ENCODE results near the gene IFTAP. TPM values are rescaled to one million over a fixed set of nuclear protein-coding genes. Genes with fewer than 3 reads are reported as not detected.

The IFTAP gene
- total and polyA plus RNA-seq, 2 donors (not counting 3 experiments of a cell fraction or from before 2014, with no cell fraction given) = 15.8 to 19.6 TPM

GRCh38 chr11:36702330-36703054, 108.2 kb downstream of the IFTAP start:
- Histone ChIP-seq H3K36me3 (ENCODE audit: control insufficient read depth in 2 of 2, extremely low read depth in 1 of 2, insufficient read depth in 2 of 2, low read length in 2 of 2) (no peaks in the 10 kb centered on the region), H4K20me1 (replicated peaks; ENCODE audit: control insufficient read depth, extremely low read depth, insufficient read depth, low read length) (no peaks in the 10 kb centered on the region), H3K9me3 (replicated peaks; ENCODE audit: control insufficient read depth, insufficient read depth, low read length) (no peaks in the 10 kb centered on the region), H2AFZ (ENCODE audit: low read depth, low read length) (no peak overlapping the region), H3K79me2 (ENCODE audit: control insufficient read depth, insufficient read depth, low read length) (no peaks in the 10 kb centered on the region), H3K27ac (ENCODE audit: insufficient read depth, low read depth, low read length) (no peak overlapping the region), H3K9ac (replicated peaks; ENCODE audit: extremely low read depth, insufficient read depth, low read length) (no peak overlapping the region), H3K27me3 (ENCODE audit: control insufficient read depth in 2 of 2, insufficient read depth in 2 of 2, low read length in 2 of 2) (peaks cover 1 to 9% of the 10 kb centered on the region in 2 experiments), H3K4me3 (replicated peaks in 1 of 3; ENCODE audit: insufficient read depth in 1 of 3, low read depth in 1 of 3, low read length in 3 of 3) (no peak overlapping the region), H3K4me2 (ENCODE audit: insufficient read depth, low read length) (no peak overlapping the region), H3K4me1 (ENCODE audit: control insufficient read depth, extremely low read depth, insufficient read depth, low read length) (no peaks in the 10 kb centered on the region), H3K9me1 (replicated peaks; ENCODE audit: control insufficient read depth, extremely low read depth, insufficient read depth, low read length) (no peaks in the 10 kb centered on the region)
- intact Hi-C loops (cut with micrococcal nuclease) (loop anchor here (1.0 kb wide), 1 partner anchor 45 kb away; no protein-coding TSS in a partner anchor), dilution Hi-C loops (cut with MboI; ENCODE audit: extremely low pct_ligation_motif_present, low sequenced_read_pairs) (no loop called here)
- POLR2A ChIA-PET = no interaction called here
- DNase-seq (ENCODE audit: low read depth, low spot score) (peak; percentile 62), FAIRE-seq (peak; percentile 75)
- TF ChIP-seq JUN (IDR thresholded peaks at IDR 0.05; ENCODE audit: borderline replicate concordance, insufficient read depth, insufficient read length, low read depth) (no peak), POLR2A (IDR thresholded peaks at IDR 0.05; ENCODE audit: low read depth, low read length) (no peak), MAX (IDR thresholded peaks at IDR 0.05; ENCODE audit: insufficient read depth, insufficient read length) (no peak), CTCF (IDR thresholded peaks at IDR 0.05; ENCODE audit: extremely low read depth in 1 of 2, insufficient read depth in 1 of 2, low read depth in 1 of 2, low read length in 2 of 2) (peak; percentile 58 to 63)
- CTCF ChIA-PET = interaction anchor here (0.7 to 5.9 kb wide), 17 partner anchors 9 to 138 kb away, joined by 3 to 164 read pairs (median 5); no protein-coding TSS in a partner anchor
- BruUV-seq (replicated peaks) = no TSS peak

- dilution Hi-C loops (cut with MboI; ENCODE audit: extremely low pct_ligation_motif_present, low sequenced_read_pairs) = no loop called here
- no TSS peak for BruUV-seq (replicated peaks)
- no peaks in the 10 kb centered on the region for H3K4me1 ChIP-seq (ENCODE audit: control insufficient read depth, extremely low read depth, insufficient read depth, low read length)
- TF ChIP-seq FOS (IDR thresholded peaks at IDR 0.05; ENCODE audit: borderline replicate concordance, insufficient read depth, low read length) = no peak
- TF ChIP-seq CTCF (IDR thresholded peaks at IDR 0.05; ENCODE audit: extremely low read depth in 1 of 2, insufficient read depth in 1 of 2, low read depth in 1 of 2, low read length in 2 of 2) = no peak
- TF ChIP-seq MYC (IDR thresholded peaks at IDR 0.05; ENCODE audit: low read depth, low read length) = no peak
- no peak for TF ChIP-seq EZH2 (IDR thresholded peaks at IDR 0.05; ENCODE audit: borderline replicate concordance, low read depth, low read length, severe bottlenecking)
- TF ChIP-seq GATA2 (IDR thresholded peaks at IDR 0.05; ENCODE audit: insufficient read depth, insufficient read length, low read depth, low read length) = no peak
- no peak for TF ChIP-seq MAX (IDR thresholded peaks at IDR 0.05; ENCODE audit: insufficient read depth, insufficient read length)
- no peak for TF ChIP-seq POLR2AphosphoS5 (IDR thresholded peaks at IDR 0.05; ENCODE audit: insufficient read depth, low read depth, low read length)
- TF ChIP-seq JUN (IDR thresholded peaks at IDR 0.05; ENCODE audit: borderline replicate concordance, insufficient read depth, insufficient read length, low read depth) = no peak
- TF ChIP-seq POLR2A (IDR thresholded peaks at IDR 0.05; ENCODE audit: low read depth, low read length) = no peak
- H3K27ac ChIP-seq (ENCODE audit: insufficient read depth, low read depth, low read length) = no peak overlapping the region
- peaks cover 1 to 9% of the 10 kb centered on the region in 2 experiments for H3K27me3 ChIP-seq (ENCODE audit: control insufficient read depth in 2 of 2, insufficient read depth in 2 of 2, low read length in 2 of 2)
- H3K4me2 ChIP-seq (ENCODE audit: insufficient read depth, low read length) = no peak overlapping the region
- ChIA-PET CTCF (interaction anchor here (0.8 to 5.9 kb wide), 15 partner anchors 8 to 138 kb away, joined by 3 to 164 read pairs (median 5); no protein-coding TSS in a partner anchor), POLR2A (no interaction called here)
- H3K9me3 ChIP-seq (replicated peaks; ENCODE audit: control insufficient read depth, insufficient read depth, low read length) = no peaks in the 10 kb centered on the region
- no peaks in the 10 kb centered on the region for H3K36me3 ChIP-seq (ENCODE audit: control insufficient read depth in 2 of 2, extremely low read depth in 1 of 2, insufficient read depth in 2 of 2, low read length in 2 of 2)
- no peaks in the 10 kb centered on the region for H4K20me1 ChIP-seq (replicated peaks; ENCODE audit: control insufficient read depth, extremely low read depth, insufficient read depth, low read length)
- H3K79me2 ChIP-seq (ENCODE audit: control insufficient read depth, insufficient read depth, low read length) = no peaks in the 10 kb centered on the region
- DNase-seq (ENCODE audit: low read depth, low spot score) (no peak), FAIRE-seq (peak; percentile 18)
- intact Hi-C loops (cut with micrococcal nuclease) = no loop called here
- H3K9ac ChIP-seq (replicated peaks; ENCODE audit: extremely low read depth, insufficient read depth, low read length) = no peak overlapping the region
- no peaks in the 10 kb centered on the region for H3K9me1 ChIP-seq (replicated peaks; ENCODE audit: control insufficient read depth, extremely low read depth, insufficient read depth, low read length)
- no peak overlapping the region for H2AFZ ChIP-seq (ENCODE audit: low read depth, low read length)
- no peak overlapping the region for H3K4me3 ChIP-seq (replicated peaks in 1 of 3; ENCODE audit: insufficient read depth in 1 of 3, low read depth in 1 of 3, low read length in 3 of 3)
Observed at GRCh38 chr11:36703055-36703404, 108.7 kb downstream of the IFTAP start.

All from endothelial cell of umbilical vein (primary cell).